BJ (cell line): Measurements from ENCODE around the gene POLR1A. TPM values are rescaled to one million over a fixed set of nuclear protein-coding genes. Genes with fewer than 3 reads are reported as not detected.

ENCODE experiments used
- CTCF ChIA-PET: fragments of 350-600 bp; formaldehyde crosslinking; extraction: SDS; loops from one replicate; lab custom pipeline; 2021; ENCODE audit warnings: antibody characterized with exemption, inconsistent platforms; lab: Yijun Ruan, JAX
- POLR2A ChIA-PET: fragments of 300-600 bp; sonication (Branson Sonifier 250); formaldehyde crosslinking; extraction: SDS; loops from one replicate; lab custom pipeline; 2021; ENCODE audit warnings: antibody characterized with exemption; lab: Charles Lee
- DNase-seq: peaks from one replicate; pipeline ENCODE4 v3.0.0-alpha.2; 2011; ENCODE audit warnings: low read depth
- H3K27me3 ChIP-seq: 2 replicates; pipeline ENCODE4 v1.6.0; 2011; ENCODE audit warnings: low read length; ENCODE audit not compliant: control insufficient read depth, insufficient read depth
- H3K36me3 ChIP-seq: 2 replicates; pipeline ENCODE4 v1.5.1; 2011; ENCODE audit warnings: low read length; ENCODE audit not compliant: control insufficient read depth, insufficient read depth
- H3K4me3 ChIP-seq: 2 replicates; pipeline ENCODE4 v1.5.1; 2011; ENCODE audit warnings: low read depth, mild to moderate bottlenecking, control low read depth, low read length
- CTCF ChIP-seq: IDR thresholded peaks from 2 replicates; pipeline ENCODE4 v1.5.1; 2011; ENCODE audit warnings: low read depth, mild to moderate bottlenecking, control low read depth, inconsistent platforms, low read length, moderate library complexity; ENCODE audit not compliant: insufficient read depth
- polyA plus RNA-seq: library from polyadenylated mRNA; depleted of rRNA; stranded (reverse); fragments of >200 nt; gene quantifications from 2 replicates; pipeline ENCODE4 v1.2.3, GENCODE V29; 2011

Gene POLR1A
- polyA plus RNA-seq, 1 experiment = 8.0 TPM

- ChIA-PET CTCF (interaction anchor here (0.6 to 2.2 kb wide), 3 partner anchors 11 to 187 kb away, joined by 3 to 6 read pairs (median 4); no protein-coding TSS in a partner anchor), POLR2A (no interaction called here)
- DNase-seq = no peak
- H3K4me3 ChIP-seq = no peak overlapping the region
- TF ChIP-seq CTCF = no peak
- H3K36me3 ChIP-seq = no peaks in the 10 kb centered on the region
- no peaks in the 10 kb centered on the region; the same call in 1 of the 2 replicates for H3K27me3 ChIP-seq
These were observed 90.7 kb downstream of the POLR1A start for GRCh38 chr2:86015006-86015405.

- Histone ChIP-seq H3K27me3 (no peaks in the 10 kb centered on the region; the same call in 1 of the 2 replicates), H3K4me3 (no peak overlapping the region), H3K36me3 (no peaks in the 10 kb centered on the region)
- TF ChIP-seq CTCF = no peak
- DNase-seq = no peak
- POLR2A ChIA-PET = no interaction called here
- CTCF ChIA-PET = interaction anchor here (0.9 to 2.2 kb wide), 4 partner anchors 10 to 186 kb away, joined by 3 to 6 read pairs (median 4); no protein-coding TSS in a partner anchor
These were observed 91.2 kb downstream of the POLR1A start for GRCh38 chr2:86014493-86014892.

- no peak for TF ChIP-seq CTCF
- H3K27me3 ChIP-seq = no peaks in the 10 kb centered on the region; the same call in 1 of the 2 replicates
- H3K4me3 ChIP-seq = no peak overlapping the region
- H3K36me3 ChIP-seq = no peaks in the 10 kb centered on the region
- POLR2A ChIA-PET = interaction anchor here (0.7 kb wide), 1 partner anchor 14 kb away, joined by 3 read pairs; no protein-coding TSS in a partner anchor
- CTCF ChIA-PET = interaction anchor here (0.7 to 1.3 kb wide), 3 partner anchors 12 to 184 kb away, joined by 3 to 4 read pairs (median 4); no protein-coding TSS in a partner anchor
- no peak for DNase-seq
These were observed 93.5 kb downstream of the POLR1A start for GRCh38 chr2:86012007-86012712.

GRCh38 chr2:86011449-86011941, 94.2 kb downstream of the POLR1A start:
- POLR2A ChIA-PET = no interaction called here
- no peak for TF ChIP-seq CTCF
- H3K4me3 ChIP-seq = no peak overlapping the region
- no peaks in the 10 kb centered on the region for H3K36me3 ChIP-seq
- no peak for DNase-seq
- CTCF ChIA-PET = interaction anchor here (1.2 to 1.4 kb wide), 3 partner anchors 25 to 184 kb away, joined by 3 to 4 read pairs (median 4); no protein-coding TSS in a partner anchor
- H3K27me3 ChIP-seq = no peaks in the 10 kb centered on the region; the same call in 1 of the 2 replicates

- CTCF ChIA-PET = interaction anchor here (0.6 to 1.4 kb wide), 2 partner anchors 121 to 183 kb away, joined by 3 read pairs; no protein-coding TSS in a partner anchor
- no peak overlapping the region for H3K4me3 ChIP-seq
- POLR2A ChIA-PET = no interaction called here
- no peak for TF ChIP-seq CTCF
- no peak for DNase-seq
- no peaks in the 10 kb centered on the region for H3K36me3 ChIP-seq
- H3K27me3 ChIP-seq = no peaks in the 10 kb centered on the region; the same call in 1 of the 2 replicates
These were observed 95.6 kb downstream of the POLR1A start for GRCh38 chr2:86010083-86010482.
